ENCODE measurements around the gene PNLIP.

- TF ChIP-seq CTCF (conservative IDR thresholded peaks at IDR 0.05), result no peak
- TF ChIP-seq ZFX (IDR thresholded peaks at IDR 0.05), result no peak
Measured at GRCh38 chr10:116555880-116556279, 10.1 kb downstream of the PNLIP start.

Data from C4-2B (cell line).